ENCODE results near the gene SCARB1. TPM values are rescaled to one million over a fixed set of nuclear protein-coding genes. Genes with fewer than 3 reads are reported as not detected.

The SCARB1 gene
- total and polyA plus RNA-seq, 2 donors (not counting 3 experiments of a cell fraction or from before 2014, with no cell fraction given): 125 to 141 TPM

GRCh38 chr12:124742678-124743077 is 121.0 kb downstream of the SCARB1 start:
- H3K9me1 ChIP-seq (replicated peaks; ENCODE audit: control insufficient read depth, extremely low read depth, insufficient read depth, low read length): no peaks in the 10 kb centered on the region
- DNase-seq (ENCODE audit: low read depth, low spot score) (no peak), FAIRE-seq (no peak)
- CTCF ChIA-PET: interaction anchor here (0.6 to 0.9 kb wide), 2 partner anchors 21 to 344 kb away, joined by 3 read pairs; no protein-coding TSS in a partner anchor
- dilution Hi-C loops (cut with MboI; ENCODE audit: extremely low pct_ligation_motif_present, low sequenced_read_pairs): no loop called here
- H3K79me2 ChIP-seq (ENCODE audit: control insufficient read depth, insufficient read depth, low read length): no peaks in the 10 kb centered on the region
- peaks cover 3% of the 10 kb centered on the region for H3K9me3 ChIP-seq (replicated peaks; ENCODE audit: control insufficient read depth, insufficient read depth, low read length)
- POLR2A ChIA-PET: no interaction called here
- H3K27ac ChIP-seq (ENCODE audit: insufficient read depth, low read depth, low read length): no peak overlapping the region
- no TSS peak for BruUV-seq (replicated peaks)
- intact Hi-C loops (cut with micrococcal nuclease): no loop called here
- no peak overlapping the region for H3K4me2 ChIP-seq (ENCODE audit: insufficient read depth, low read length)
- H3K4me3 ChIP-seq (replicated peaks in 1 of 3; ENCODE audit: insufficient read depth in 1 of 3, low read depth in 1 of 3, low read length in 3 of 3): no peak overlapping the region
- TF ChIP-seq POLR2A (IDR thresholded peaks at IDR 0.05; ENCODE audit: low read depth, low read length) (no peak), JUN (IDR thresholded peaks at IDR 0.05; ENCODE audit: borderline replicate concordance, insufficient read depth, insufficient read length, low read depth) (no peak), FOS (IDR thresholded peaks at IDR 0.05; ENCODE audit: borderline replicate concordance, insufficient read depth, low read length) (no peak), EZH2 (IDR thresholded peaks at IDR 0.05; ENCODE audit: borderline replicate concordance, low read depth, low read length, severe bottlenecking) (no peak), POLR2AphosphoS5 (IDR thresholded peaks at IDR 0.05; ENCODE audit: insufficient read depth, low read depth, low read length) (no peak), MAX (IDR thresholded peaks at IDR 0.05; ENCODE audit: insufficient read depth, insufficient read length) (no peak), CTCF (IDR thresholded peaks at IDR 0.05; ENCODE audit: extremely low read depth in 1 of 2, insufficient read depth in 1 of 2, low read depth in 1 of 2, low read length in 2 of 2) (no peak), GATA2 (IDR thresholded peaks at IDR 0.05; ENCODE audit: insufficient read depth, insufficient read length, low read depth, low read length) (no peak), MYC (IDR thresholded peaks at IDR 0.05; ENCODE audit: low read depth, low read length) (no peak)
- H3K27me3 ChIP-seq (ENCODE audit: control insufficient read depth in 2 of 2, insufficient read depth in 2 of 2, low read length in 2 of 2): no peaks in the 10 kb centered on the region
- no peak overlapping the region for H2AFZ ChIP-seq (ENCODE audit: low read depth, low read length)
- no peaks in the 10 kb centered on the region for H3K36me3 ChIP-seq (ENCODE audit: control insufficient read depth in 2 of 2, extremely low read depth in 1 of 2, insufficient read depth in 2 of 2, low read length in 2 of 2)
- H4K20me1 ChIP-seq (replicated peaks; ENCODE audit: control insufficient read depth, extremely low read depth, insufficient read depth, low read length): no peaks in the 10 kb centered on the region
- no peak overlapping the region for H3K9ac ChIP-seq (replicated peaks; ENCODE audit: extremely low read depth, insufficient read depth, low read length)
- H3K4me1 ChIP-seq (ENCODE audit: control insufficient read depth, extremely low read depth, insufficient read depth, low read length): peaks cover 53% of the 10 kb centered on the region
